K562 (cell line): ENCODE data around the gene CCDC116. TPM values are rescaled to one million over a fixed set of nuclear protein-coding genes. Genes with fewer than 3 reads are reported as not detected.

Experiments
- CBFA2T3 ChIP-seq: fragments of 450-650 bp; IDR thresholded peaks from 2 replicates; pipeline ENCODE4 v1.6.1; 2017
- DDX20 ChIP-seq: fragments of 450-650 bp; IDR thresholded peaks from 2 replicates; pipeline ENCODE4 v1.6.1; 2016; ENCODE audit warnings: missing genetic modification characterization, low read depth, mild to moderate bottlenecking, missing compliant biosample characterization, moderate library complexity
- ETV1 ChIP-seq: fragments of 450-650 bp; conservative IDR thresholded peaks from 2 replicates; pipeline ENCODE4 v1.6.1; 2016; ENCODE audit warnings: missing genetic modification characterization, control low read depth, low read depth, missing compliant biosample characterization
- HNRNPLL ChIP-seq: fragments of 200-400 bp; formaldehyde crosslinking; IDR thresholded peaks from 2 replicates; pipeline ENCODE4 v1.6.1; 2017; ENCODE audit warnings: low read length, low read depth, mild to moderate bottlenecking; ENCODE audit not compliant: poor library complexity, severe bottlenecking
- POLR2G ChIP-seq: fragments of 200-400 bp; formaldehyde crosslinking; IDR thresholded peaks from 2 replicates; pipeline ENCODE4 v1.6.1; 2017; ENCODE audit warnings: low read depth, mild to moderate bottlenecking, antibody characterized with exemption, low read length, moderate library complexity
- RBM39 ChIP-seq: fragments of 200-400 bp; formaldehyde crosslinking; optimal IDR thresholded peaks from 2 replicates; pipeline ENCODE3; 2018; ENCODE audit warnings: low read depth, low read length
- SMC3 ChIP-seq: conservative IDR thresholded peaks from 2 replicates; pipeline ENCODE4 v1.6.1; 2011; ENCODE audit warnings: low read depth, low read length, improper control_type of control experiment; ENCODE audit not compliant: insufficient read depth
- THRAP3 ChIP-seq: fragments of 450-650 bp; IDR thresholded peaks from 2 replicates; pipeline ENCODE4 v1.6.1; 2016; ENCODE audit warnings: mild to moderate bottlenecking, inconsistent platforms, borderline replicate concordance
- polyA plus RNA-seq, 8 experiments: library from polyadenylated mRNA; depleted of rRNA in 4 of 8; stranded (reverse) in 5 of 8; unstranded in 3 of 8; fragments of >200 nt; fragmentation: Nextera tagmentation in 2 of 8; fragmentation: Illumina TruSeq in 1 of 8; extraction: Ambion mirVana in 2 of 8; extraction: Trizol in 1 of 8; gene quantifications; 2 replicates each; pipeline versions ENCODE4 v1.2.1 to v1.2.3, GENCODE V29; 2011 to 2014; ENCODE audit warnings: inconsistent platforms in 1 of 8, missing spikeins in 1 of 8
- total RNA-seq, 7 experiments: library from RNA; depleted of rRNA in 6 of 7; stranded (reverse); fragments of >200 nt in 6 of 7; fragmentation: Illumina TruSeq in 2 of 7; extraction: Trizol in 2 of 7; gene quantifications; 2 replicates each; pipeline versions ENCODE4 v1.2.1 to v1.2.3, GENCODE V29; 2011 to 2021; ENCODE audit warnings: low replicate concordance in 1 of 7
- TF ChIP-seq, protein P1 (sequence below), 2 experiments: fragments of 450-650 bp in 1 of 2; sonication (generic) in 1 of 2; formaldehyde crosslinking; conservative IDR thresholded peaks; 2 replicates each; pipeline versions ENCODE4 v1.4.0 to v1.8.1; 2020 to 2022; ENCODE audit warnings: mild to moderate bottlenecking in 1 of 2, missing genetic modification reagents in 1 of 2
- TF ChIP-seq, protein P2 (sequence below), 2 experiments: fragments of 150-350 bp in 1 of 2; IDR thresholded peaks; 2 replicates each; pipeline ENCODE4 v1.6.1; 2012 to 2016; ENCODE audit warnings: low read depth in 2 of 2, low read length in 2 of 2, mild to moderate bottlenecking in 1 of 2, moderate library complexity in 1 of 2
- TF ChIP-seq, protein P3 (sequence below): sonication (generic); formaldehyde crosslinking; IDR thresholded peaks from 2 replicates; pipeline ENCODE4 v1.8.1; 2023; ENCODE audit warnings: mild to moderate bottlenecking, missing genetic modification reagents, moderate library complexity

The CCDC116 gene
- total and polyA plus RNA-seq, 9 of the 15 experiments (the other 6 are each of a cell fraction or from before 2014, with no cell fraction given), result 1.6 to 11.3 (median 4.7) TPM

DNA sequence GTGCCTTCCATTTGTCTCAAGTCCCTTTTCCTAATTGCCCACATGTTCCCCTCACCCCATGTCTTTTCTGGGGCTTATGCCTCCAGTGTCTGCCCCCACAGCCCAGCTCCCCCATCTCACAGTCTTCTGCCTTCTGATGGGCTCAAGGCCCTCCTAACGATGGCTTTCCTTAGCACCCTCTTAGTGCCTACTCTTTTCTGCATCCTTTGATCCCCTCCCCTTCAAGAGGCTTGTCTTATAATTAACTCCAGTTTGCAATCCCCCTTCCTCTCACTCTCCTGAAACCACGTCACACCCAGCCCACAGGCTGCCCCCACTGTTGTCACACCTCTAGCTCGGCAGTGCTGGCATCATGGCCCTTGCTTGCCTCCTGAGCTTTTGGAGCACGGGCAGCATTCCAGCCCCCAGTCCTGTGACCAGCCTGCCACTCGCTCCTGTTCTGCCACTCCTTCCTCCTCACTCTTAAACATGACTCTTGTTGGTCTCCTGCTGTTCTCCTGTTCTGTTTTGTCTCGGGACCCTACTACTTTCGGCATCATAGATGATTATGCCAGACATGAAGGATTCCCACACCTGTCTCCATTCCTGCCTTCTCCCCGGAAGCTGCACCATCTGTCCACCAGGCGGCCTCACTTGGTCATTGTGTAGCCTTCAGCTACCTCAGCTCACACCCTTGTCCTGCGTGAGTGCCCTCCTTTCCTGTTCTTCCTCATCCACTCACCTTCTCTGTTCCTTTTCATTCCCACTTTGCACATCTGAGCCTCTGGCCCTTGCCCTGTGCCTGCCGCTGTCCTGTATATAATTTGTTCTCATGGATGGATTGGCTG is 38.9 kb upstream of the CCDC116 start (continued):
- TF ChIP-seq THRAP3 (no peak), ETV1 (tag) (peak; percentile 54; the same call in 1 of the 2 replicates), CBFA2T3 (no peak), RBM39 (peak; percentile 40), DDX20 (tag) (no peak), POLR2G (0 out of 2 replicates have a peak, but pooled peaks have one; percentile 29), SMC3 (peak; percentile 99), HNRNPLL (peak; percentile 30)
- TF ChIP-seq, protein P1, sequence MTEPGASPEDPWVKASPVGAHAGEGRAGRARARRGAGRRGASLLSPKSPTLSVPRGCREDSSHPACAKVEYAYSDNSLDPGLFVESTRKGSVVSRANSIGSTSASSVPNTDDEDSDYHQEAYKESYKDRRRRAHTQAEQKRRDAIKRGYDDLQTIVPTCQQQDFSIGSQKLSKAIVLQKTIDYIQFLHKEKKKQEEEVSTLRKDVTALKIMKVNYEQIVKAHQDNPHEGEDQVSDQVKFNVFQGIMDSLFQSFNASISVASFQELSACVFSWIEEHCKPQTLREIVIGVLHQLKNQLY (CRISPR knock-in tag; conservative IDR thresholded peaks at IDR 0.05), result peak in 1 of 2 experiments; percentile 77; a peak in 2 of 4 replicates
- TF ChIP-seq, protein P2, sequence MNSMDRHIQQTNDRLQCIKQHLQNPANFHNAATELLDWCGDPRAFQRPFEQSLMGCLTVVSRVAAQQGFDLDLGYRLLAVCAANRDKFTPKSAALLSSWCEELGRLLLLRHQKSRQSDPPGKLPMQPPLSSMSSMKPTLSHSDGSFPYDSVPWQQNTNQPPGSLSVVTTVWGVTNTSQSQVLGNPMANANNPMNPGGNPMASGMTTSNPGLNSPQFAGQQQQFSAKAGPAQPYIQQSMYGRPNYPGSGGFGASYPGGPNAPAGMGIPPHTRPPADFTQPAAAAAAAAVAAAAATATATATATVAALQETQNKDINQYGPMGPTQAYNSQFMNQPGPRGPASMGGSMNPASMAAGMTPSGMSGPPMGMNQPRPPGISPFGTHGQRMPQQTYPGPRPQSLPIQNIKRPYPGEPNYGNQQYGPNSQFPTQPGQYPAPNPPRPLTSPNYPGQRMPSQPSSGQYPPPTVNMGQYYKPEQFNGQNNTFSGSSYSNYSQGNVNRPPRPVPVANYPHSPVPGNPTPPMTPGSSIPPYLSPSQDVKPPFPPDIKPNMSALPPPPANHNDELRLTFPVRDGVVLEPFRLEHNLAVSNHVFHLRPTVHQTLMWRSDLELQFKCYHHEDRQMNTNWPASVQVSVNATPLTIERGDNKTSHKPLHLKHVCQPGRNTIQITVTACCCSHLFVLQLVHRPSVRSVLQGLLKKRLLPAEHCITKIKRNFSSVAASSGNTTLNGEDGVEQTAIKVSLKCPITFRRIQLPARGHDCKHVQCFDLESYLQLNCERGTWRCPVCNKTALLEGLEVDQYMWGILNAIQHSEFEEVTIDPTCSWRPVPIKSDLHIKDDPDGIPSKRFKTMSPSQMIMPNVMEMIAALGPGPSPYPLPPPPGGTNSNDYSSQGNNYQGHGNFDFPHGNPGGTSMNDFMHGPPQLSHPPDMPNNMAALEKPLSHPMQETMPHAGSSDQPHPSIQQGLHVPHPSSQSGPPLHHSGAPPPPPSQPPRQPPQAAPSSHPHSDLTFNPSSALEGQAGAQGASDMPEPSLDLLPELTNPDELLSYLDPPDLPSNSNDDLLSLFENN (IDR thresholded peaks at IDR 0.05; ENCODE audit: low read depth in 2 of 2, low read length in 2 of 2), result peak in 1 of 2 experiments; percentile 18; a peak in 1 of 4 replicates
- TF ChIP-seq, protein P3, sequence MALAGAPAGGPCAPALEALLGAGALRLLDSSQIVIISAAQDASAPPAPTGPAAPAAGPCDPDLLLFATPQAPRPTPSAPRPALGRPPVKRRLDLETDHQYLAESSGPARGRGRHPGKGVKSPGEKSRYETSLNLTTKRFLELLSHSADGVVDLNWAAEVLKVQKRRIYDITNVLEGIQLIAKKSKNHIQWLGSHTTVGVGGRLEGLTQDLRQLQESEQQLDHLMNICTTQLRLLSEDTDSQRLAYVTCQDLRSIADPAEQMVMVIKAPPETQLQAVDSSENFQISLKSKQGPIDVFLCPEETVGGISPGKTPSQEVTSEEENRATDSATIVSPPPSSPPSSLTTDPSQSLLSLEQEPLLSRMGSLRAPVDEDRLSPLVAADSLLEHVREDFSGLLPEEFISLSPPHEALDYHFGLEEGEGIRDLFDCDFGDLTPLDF (CRISPR knock-in tag), result peak; percentile 23; the same call in 1 of the 2 replicates
